ENCODE results near the gene CDCA4. TPM values are rescaled to one million over a fixed set of nuclear protein-coding genes. Genes with fewer than 3 reads are reported as not detected.
"Not testable (repeated sequence)": the region's sequence is repeated elsewhere in the genome, so short reads cannot be mapped to it uniquely, and the experiment has no call there.

CDCA4 gene
- total and polyA plus RNA-seq, 10 donors = 5.8 to 15.1 (median 8.6) TPM

DNA sequence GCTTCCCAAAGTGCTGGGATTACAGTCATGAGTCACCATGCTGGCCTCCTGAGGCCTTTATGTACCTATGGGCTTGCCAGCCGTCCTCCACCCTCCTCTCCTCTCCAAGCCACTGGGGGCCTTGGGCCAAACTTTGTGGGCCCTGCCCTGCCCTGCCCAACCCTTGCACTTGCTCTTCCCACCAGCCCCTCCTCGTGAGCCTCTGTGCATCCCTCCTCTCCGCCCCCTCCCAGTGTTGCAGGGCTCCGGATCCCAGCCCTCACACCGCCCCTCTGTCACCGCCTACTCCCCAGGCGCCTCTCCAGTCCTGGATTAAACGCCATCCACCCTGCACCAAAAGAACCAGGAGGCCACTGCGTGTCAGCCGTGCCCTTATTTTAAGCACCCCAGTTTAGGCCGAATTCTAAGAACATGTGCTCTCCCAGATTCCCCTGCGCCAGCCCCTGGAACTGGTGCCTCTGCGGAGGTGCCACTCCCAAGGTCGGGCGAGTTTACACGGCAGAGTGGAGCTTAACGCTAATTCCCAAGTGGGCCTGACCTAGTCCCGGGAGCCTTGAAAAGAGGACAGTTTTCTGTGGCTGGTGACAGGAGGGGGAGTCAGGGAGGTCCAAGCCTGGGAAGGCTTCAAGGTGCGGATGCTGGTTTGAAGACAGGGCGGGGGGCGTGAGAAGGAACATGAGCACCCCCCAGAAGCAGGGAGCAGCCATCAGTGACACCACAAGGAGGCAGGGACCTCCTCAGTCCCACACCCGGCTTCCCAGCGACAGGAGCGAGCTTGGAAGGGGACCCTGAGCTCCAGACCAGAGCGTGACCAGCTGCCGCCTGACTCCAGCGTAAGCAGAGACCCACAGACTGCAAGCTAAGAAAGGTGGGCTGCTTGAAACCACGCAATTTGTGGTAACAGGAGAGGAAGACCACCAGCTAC lies 21.2 kb upstream of the CDCA4 start:
- WGBS, 5 donors = 83 to 92% (median 88%) methylated on average over 25 to 28 of the region's 28 CpGs
- TF ChIP-seq, protein P1, sequence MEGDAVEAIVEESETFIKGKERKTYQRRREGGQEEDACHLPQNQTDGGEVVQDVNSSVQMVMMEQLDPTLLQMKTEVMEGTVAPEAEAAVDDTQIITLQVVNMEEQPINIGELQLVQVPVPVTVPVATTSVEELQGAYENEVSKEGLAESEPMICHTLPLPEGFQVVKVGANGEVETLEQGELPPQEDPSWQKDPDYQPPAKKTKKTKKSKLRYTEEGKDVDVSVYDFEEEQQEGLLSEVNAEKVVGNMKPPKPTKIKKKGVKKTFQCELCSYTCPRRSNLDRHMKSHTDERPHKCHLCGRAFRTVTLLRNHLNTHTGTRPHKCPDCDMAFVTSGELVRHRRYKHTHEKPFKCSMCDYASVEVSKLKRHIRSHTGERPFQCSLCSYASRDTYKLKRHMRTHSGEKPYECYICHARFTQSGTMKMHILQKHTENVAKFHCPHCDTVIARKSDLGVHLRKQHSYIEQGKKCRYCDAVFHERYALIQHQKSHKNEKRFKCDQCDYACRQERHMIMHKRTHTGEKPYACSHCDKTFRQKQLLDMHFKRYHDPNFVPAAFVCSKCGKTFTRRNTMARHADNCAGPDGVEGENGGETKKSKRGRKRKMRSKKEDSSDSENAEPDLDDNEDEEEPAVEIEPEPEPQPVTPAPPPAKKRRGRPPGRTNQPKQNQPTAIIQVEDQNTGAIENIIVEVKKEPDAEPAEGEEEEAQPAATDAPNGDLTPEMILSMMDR (IDR thresholded peaks at IDR 0.05 in 8 of 11, conservative IDR thresholded peaks at IDR 0.05 in 3 of 11) = no peak
- no peak for TF ChIP-seq POLR2A (IDR thresholded peaks at IDR 0.05)
- no peak for TF ChIP-seq POLR2AphosphoS5 (IDR thresholded peaks at IDR 0.05)
- peak; percentile 59 for DNase-seq
- Histone ChIP-seq H3K4me1 (peaks cover 5 to 33% (median 12%) of the 10 kb centered on the region in 6 donors), H3K36me3 (peaks cover 0 to 4% (median 0%) of the 10 kb centered on the region in 6 donors), H3K27ac (no peak overlapping the region), H3K27me3 (replicated peaks in 1 of 7) (peaks cover 0 to 5% (median 0%) of the 10 kb centered on the region in 7 donors), H3K4me3 (no peak overlapping the region), H3K9me3 (no peaks in the 10 kb centered on the region)
- intact Hi-C loops (cut with DNase I; ENCODE audit: low total_unique reads) = no loop called here

DNA sequence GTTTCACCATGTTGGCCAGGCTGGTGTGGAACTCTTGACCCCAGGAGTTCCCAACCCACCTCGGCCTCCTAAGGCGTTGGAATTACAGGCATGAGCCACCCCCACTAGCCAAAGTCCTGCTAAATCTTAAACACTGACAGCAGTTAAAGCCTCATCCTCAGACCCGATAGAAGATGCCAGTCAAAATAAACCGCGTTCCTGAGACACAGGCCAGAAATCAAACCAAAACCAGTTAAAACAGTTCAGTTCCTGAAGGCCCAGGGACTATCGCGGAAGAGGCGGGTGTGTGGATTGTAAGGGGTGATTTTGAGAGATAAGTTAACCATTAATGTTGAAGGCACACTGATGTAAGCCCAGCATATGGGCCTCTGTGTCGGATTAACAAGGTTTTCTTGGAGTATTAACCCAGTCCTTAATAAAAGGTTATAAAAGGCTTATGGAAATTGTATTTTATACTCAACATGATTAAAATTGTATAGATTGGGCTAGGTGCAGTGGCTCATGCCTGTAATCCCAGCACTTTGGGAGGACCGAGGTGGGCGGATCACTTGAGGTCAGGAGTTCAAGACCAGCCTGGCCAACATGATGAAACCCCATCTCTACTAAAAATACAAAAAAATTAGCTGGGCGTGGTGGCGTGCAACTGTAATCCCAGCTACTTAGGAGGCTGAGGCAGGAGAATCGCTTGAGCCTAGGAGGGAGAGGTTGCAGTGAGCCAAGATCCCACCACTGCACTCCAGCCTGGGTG lies 18.7 kb upstream of the CDCA4 start:
- H3K36me3 ChIP-seq = no peaks in the 10 kb centered on the region
- 82 to 92% (median 84%) methylated on average over 10 to 14 of the region's 14 CpGs for WGBS, 5 donors
- no peak overlapping the region for H3K4me3 ChIP-seq
- no peak overlapping the region for H3K27ac ChIP-seq
- DNase-seq = peak; percentile 31
- H3K9me3 ChIP-seq = no peaks in the 10 kb centered on the region
- no peaks in the 10 kb centered on the region for H3K27me3 ChIP-seq (replicated peaks in 1 of 7)
- TF ChIP-seq POLR2A (IDR thresholded peaks at IDR 0.05) (no peak), POLR2AphosphoS5 (IDR thresholded peaks at IDR 0.05) (no peak)
- TF ChIP-seq, protein P1 (IDR thresholded peaks at IDR 0.05 in 8 of 11, conservative IDR thresholded peaks at IDR 0.05 in 3 of 11) = no peak
- peaks cover 0 to 9% (median 0%) of the 10 kb centered on the region in 6 donors for H3K4me1 ChIP-seq
- intact Hi-C loops (cut with DNase I; ENCODE audit: low total_unique reads) = no loop called here

DNA sequence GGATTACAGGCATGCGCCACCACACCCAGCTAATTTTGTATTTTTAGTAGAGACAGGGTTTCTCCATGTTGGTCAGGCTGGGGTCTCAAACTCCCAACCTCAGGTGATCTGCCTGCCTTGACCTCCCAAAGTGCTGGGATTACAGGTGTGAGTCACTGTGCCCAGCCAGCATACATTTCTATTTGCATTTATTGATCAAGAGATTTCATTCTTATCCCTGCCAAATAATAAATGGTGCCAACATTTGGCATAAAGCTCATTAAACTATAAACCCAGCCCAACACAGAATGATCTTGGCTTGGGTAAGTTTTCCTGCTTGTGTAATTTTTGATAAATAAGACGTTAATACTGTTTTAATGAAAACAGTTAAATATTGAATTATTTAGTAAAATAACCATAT lies 14.7 kb upstream of the CDCA4 start:
- H3K27me3 ChIP-seq (replicated peaks in 1 of 7); H3K9me3 ChIP-seq; H3K36me3 ChIP-seq; intact Hi-C loops (cut with DNase I; ENCODE audit: low total_unique reads); H3K27ac ChIP-seq; H3K4me3 ChIP-seq; H3K4me1 ChIP-seq: not testable (repeated sequence)
- 87 to 94% (median 94%) methylated on average over 2 of the region's 2 CpGs for WGBS, 5 donors
- DNase-seq = peak; percentile 11

DNA sequence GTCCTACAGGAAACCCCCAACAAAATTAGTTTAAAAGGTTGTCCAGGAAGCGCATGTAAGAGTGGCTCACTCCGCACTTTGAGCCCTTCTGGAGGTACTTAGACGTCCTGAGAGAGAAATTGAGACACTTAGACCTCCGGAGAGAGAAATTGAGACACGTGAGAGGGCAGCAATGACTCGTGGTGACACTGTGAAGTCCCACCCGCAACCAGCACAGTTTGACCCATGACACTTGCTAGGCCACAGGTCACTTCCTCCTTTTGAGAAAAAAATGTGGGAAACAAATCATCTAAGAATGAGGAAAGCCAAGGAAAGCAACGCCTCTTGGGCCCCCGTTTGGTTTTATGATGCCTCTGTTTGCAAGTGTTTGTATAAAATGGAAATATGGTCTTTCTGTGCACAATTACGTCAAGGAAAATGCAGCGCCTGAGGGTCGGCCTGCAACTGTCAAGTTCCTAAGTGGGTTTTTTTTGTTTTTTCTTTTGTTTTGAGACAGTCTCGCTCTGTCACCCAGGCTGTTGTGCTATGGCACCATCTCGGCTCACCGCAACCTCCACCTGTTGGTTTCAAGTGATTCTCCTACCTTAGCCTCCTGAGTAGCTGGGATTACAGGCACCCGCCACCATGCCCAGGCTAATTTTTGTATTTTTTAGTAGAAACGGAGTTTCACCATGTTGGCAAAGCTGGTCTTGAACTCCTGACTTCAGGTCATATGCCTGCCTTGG lies 13.6 kb upstream of the CDCA4 start:
- TF ChIP-seq POLR2A (IDR thresholded peaks at IDR 0.05) = no peak
- TF ChIP-seq, protein P1 (IDR thresholded peaks at IDR 0.05 in 8 of 11, conservative IDR thresholded peaks at IDR 0.05 in 3 of 11) = no peak
- DNase-seq = peak; percentile 4
- Histone ChIP-seq H3K9me3 (no peaks in the 10 kb centered on the region), H3K4me3 (no peak overlapping the region), H3K27me3 (replicated peaks in 1 of 7) (no peaks in the 10 kb centered on the region), H3K4me1 (peaks cover 0 to 9% (median 6%) of the 10 kb centered on the region in 6 donors), H3K36me3 (peaks cover 0 to under 1% (median 0%) of the 10 kb centered on the region in 6 donors), H3K27ac (peak overlapping the region in 2 of 8 donors; percentile 71 to 76)
- intact Hi-C loops (cut with DNase I; ENCODE audit: low total_unique reads) = no loop called here
- WGBS, 5 donors = 74 to 87% (median 78%) methylated on average over 17 of the region's 17 CpGs

DNA sequence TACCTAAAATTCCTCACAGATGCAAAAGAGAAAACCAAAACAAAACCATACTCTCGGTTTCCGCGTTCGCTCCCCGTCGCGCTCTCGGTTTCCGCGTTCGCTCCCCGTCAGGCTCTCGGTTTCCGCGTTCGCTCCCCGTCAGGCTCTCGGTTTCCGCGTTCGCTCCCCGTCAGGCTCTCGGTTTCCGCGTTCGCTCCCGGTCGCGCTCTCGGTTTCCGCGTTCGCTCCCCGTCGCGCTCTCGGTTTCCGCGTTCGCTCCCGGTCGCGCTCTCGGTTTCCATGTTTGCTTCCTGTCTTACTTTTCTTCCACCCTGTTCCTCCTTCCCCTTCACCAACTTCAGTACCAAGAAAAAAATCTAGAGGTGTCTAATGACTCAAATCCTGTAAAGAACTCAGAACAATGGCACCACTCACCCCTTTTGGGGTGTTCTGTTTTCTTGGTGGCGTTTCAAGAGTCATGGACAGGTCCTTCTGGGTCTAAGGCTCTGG lies 12.6 kb upstream of the CDCA4 start:
- peak overlapping the region; percentile 3 to 69 (median 36) for H3K4me3 ChIP-seq
- H3K9me3 ChIP-seq; DNase-seq; intact Hi-C loops (cut with DNase I; ENCODE audit: low total_unique reads); H3K4me1 ChIP-seq; H3K27me3 ChIP-seq (replicated peaks in 1 of 7); H3K36me3 ChIP-seq: not testable (repeated sequence)
- peak overlapping the region; percentile 19 to 76 (median 62) for H3K27ac ChIP-seq
- WGBS, 5 donors = 3 to 39% (median 14%) methylated on average over 37 to 45 of the region's 45 CpGs

DNA sequence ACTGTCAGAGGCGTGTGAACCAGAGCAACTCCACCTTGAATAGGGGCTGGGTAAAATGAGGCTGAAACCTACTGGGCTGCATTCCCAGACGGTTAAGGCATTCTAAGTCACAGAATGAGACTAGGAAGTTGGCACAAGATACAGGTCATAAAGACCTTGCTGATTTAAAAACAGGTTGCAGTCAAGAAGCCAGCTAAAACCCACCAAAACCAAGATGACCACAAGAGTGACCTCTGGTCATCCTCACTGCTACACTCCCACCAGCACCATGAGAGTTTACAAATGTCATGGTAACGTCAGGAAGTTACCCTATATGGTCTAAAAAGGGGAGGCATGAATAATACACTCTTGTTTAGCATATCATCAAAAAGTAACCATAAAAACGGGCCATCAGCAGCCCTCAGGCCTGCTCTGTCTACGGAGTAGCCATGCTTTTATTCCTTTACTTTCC lies 11.6 kb upstream of the CDCA4 start:
- 90 to 94% (median 92%) methylated on average over 5 of the region's 5 CpGs for WGBS, 5 donors
- DNase-seq; H3K4me1 ChIP-seq; H3K36me3 ChIP-seq; intact Hi-C loops (cut with DNase I; ENCODE audit: low total_unique reads); H3K9me3 ChIP-seq; H3K27ac ChIP-seq; H3K27me3 ChIP-seq (replicated peaks in 1 of 7): not testable (repeated sequence)
- peak overlapping the region in 6 of 8 donors; percentile 25 to 69 (median 38) for H3K4me3 ChIP-seq

Measured in spleen (tissue), 11 donors.